Measurements from ENCODE around the gene PALLD.
"Not testable (repeated sequence)": the region's sequence is repeated elsewhere in the genome, so short reads cannot be mapped to it uniquely, and the experiment has no call there.

Gene PALLD

DNA sequence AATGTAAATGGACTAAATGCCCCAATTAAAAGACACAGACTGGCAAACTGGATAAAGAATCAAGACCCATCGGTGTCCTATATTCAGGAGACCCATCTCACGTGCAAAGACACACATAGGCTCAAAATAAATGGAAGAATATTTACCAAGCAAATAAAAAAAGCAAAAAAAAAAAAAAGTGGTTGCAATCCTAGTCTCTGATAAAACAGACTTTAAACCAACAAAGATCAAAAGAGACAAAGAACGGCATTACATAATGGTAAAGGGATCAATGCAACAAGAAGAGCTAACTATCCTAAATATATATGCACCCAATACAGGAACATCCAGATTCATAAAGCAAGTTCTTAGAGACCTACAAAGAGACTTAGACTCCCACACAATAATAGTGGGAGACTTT is 440.6 kb downstream of the PALLD start:
- DNase-seq; H3K4me1 Mint-ChIP-seq (ENCODE audit: low read depth); H3K27me3 Mint-ChIP-seq; H3K4me3 Mint-ChIP-seq; H3K27ac Mint-ChIP-seq: not testable (repeated sequence)
- H3K9me3 Mint-ChIP-seq = peaks cover 46% of the 10 kb centered on the region
- peaks cover 37% of the 10 kb centered on the region for H3K36me3 Mint-ChIP-seq (ENCODE audit: low read depth)

DNA sequence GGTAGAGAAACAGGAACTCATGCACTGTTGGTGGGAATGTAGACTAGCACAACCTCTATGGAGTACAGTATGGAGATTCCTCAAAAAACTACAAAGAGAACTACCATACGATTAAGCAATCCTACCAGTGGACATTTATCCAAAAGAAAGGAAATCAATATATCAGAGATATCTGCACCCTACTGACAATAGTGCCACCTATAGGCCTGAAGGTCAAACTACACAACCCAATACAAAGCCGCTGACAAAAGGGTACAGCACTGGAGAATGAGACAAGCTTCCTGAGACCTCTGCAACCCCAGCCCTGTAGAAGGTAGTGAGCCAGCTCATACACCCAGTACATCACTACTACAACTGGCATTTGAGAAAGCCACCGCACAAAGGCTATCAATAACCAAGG is 446.1 kb downstream of the PALLD start:
- peaks cover 20% of the 10 kb centered on the region for H3K36me3 Mint-ChIP-seq (ENCODE audit: low read depth)
- no peak for DNase-seq
- H3K27me3 Mint-ChIP-seq = no peaks in the 10 kb centered on the region
- peaks cover 16% of the 10 kb centered on the region for H3K9me3 Mint-ChIP-seq
- H3K4me1 Mint-ChIP-seq (ENCODE audit: low read depth) = no peaks in the 10 kb centered on the region
- H3K4me3 Mint-ChIP-seq = no peak overlapping the region
- no peak overlapping the region for H3K27ac Mint-ChIP-seq

DNA sequence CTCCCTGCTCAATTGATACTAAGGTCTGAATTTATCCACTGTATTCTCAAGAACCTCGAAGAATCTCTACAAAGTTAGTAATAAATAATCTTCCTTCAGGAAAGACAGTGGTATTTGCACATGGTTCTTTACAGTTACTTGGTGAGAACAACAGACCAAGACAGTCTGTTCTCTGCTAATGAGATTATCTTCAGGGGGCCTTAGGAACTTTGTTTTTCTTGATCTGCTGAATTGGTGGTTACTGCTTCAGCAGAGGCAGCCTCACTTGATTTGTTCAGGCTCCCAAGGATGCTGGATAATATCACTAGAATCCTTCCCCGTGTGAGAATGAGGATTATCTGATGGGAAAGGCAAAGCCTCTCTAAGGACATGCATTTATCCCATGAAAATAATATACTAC is 448.4 kb downstream of the PALLD start:
- no peak overlapping the region for H3K27ac Mint-ChIP-seq
- peaks cover 21% of the 10 kb centered on the region for H3K9me3 Mint-ChIP-seq
- DNase-seq = no peak

DNA sequence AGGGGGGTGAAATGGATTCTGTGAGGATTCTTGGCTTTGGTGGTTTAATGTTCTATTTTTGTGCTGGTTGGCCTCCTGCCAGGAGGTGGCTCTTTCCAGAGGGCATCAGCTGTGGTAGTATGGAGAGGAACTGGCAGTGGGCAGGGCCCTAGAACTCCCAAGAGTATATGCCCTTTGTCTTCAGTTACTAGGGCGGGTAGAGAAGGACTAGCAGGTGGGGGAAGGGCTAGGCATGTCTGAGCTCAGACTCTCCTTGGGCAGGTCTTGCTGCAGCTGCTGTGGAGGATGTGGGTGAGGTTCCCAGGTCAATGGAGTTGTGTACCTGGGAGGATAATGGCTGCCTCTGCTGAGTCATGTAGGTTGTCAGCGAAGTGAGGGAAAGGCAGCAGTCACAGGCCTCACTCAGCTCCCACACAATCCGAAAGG is 456.0 kb downstream of the PALLD start:
- H3K27ac Mint-ChIP-seq; H3K4me1 Mint-ChIP-seq (ENCODE audit: low read depth); H3K27me3 Mint-ChIP-seq; H3K4me3 Mint-ChIP-seq; DNase-seq; H3K36me3 Mint-ChIP-seq (ENCODE audit: low read depth): not testable (repeated sequence)
- H3K9me3 Mint-ChIP-seq = peaks cover 34% of the 10 kb centered on the region

More for the DNA sequence above, 448.4 kb downstream of the PALLD start:
- Mint-ChIP-seq H3K4me3 (no peak overlapping the region), H3K27me3 (no peaks in the 10 kb centered on the region), H3K4me1 (ENCODE audit: low read depth) (no peaks in the 10 kb centered on the region), H3K36me3 (ENCODE audit: low read depth) (peaks cover 9% of the 10 kb centered on the region)

DNA sequence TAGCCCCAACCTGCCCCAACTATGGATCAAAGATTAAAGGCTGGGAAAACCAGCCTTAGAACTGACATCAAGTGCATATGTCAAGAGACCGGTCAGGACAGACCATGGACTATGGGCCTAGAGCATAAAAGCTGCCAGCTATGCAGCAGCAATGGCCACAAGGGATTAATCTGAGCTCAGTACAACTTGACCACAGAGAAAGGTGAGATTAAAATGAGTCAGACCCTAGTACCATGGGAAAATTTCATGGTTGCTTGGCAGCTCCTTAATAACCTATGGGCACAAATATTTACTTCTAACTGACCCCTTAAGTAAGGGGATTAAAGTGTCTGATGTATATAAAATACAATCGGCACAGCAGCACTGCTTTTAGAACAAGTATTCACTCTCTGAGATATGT is 458.8 kb downstream of the PALLD start:
- H3K4me3 Mint-ChIP-seq = no peak overlapping the region
- peaks cover 5% of the 10 kb centered on the region for H3K36me3 Mint-ChIP-seq (ENCODE audit: low read depth)
- H3K27me3 Mint-ChIP-seq = no peaks in the 10 kb centered on the region

DNA sequence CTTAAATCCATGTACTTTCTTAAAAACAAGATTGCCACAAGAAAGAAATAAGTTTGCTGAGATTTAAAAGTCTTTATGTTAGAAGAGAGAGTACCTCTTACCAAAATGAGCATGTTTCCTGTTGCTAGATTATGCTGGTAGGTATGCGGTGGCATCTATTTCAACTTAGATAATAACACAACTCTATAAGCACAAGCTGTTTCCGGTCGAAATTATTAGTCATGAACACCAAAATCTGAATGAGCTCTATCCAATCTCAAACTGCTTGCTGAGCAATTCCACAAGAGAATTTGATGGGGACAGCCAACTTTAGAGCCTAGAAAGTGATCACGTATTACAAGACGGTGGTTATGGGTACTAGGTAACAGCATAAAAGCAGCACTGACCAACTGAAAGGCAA is 463.9 kb downstream of the PALLD start:
- DNase-seq = no peak
- Mint-ChIP-seq H3K4me3 (no peak overlapping the region), H3K36me3 (ENCODE audit: low read depth) (peaks cover 7% of the 10 kb centered on the region), H3K4me1 (ENCODE audit: low read depth) (no peaks in the 10 kb centered on the region), H3K27ac (no peak overlapping the region), H3K9me3 (peaks cover 4% of the 10 kb centered on the region), H3K27me3 (no peaks in the 10 kb centered on the region)

More for the DNA sequence above, 458.8 kb downstream of the PALLD start:
- Mint-ChIP-seq H3K9me3 (peaks cover 16% of the 10 kb centered on the region), H3K4me1 (ENCODE audit: low read depth) (no peaks in the 10 kb centered on the region), H3K27ac (no peak overlapping the region)
- no peak for DNase-seq

DNA sequence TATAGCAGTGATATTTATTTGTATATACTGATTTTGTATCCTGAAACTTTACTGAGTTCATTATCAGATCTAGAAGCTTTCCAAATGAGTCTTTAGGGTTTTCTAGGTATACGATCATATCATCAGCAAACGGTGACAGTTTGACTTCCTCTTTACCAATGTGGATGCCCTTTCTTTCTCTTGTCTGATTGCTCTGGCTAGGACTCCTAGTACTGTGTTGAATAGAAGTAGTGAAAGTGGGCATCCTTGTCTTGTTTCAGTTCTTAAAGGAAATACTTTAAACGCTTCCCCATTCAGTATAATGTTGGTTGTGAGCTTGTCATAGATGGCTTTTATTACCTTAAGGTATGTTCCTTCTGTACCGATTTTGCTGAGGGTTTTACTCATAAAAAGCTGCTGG is 475.7 kb downstream of the PALLD start:
- H3K36me3 Mint-ChIP-seq (ENCODE audit: low read depth) = peaks cover 3% of the 10 kb centered on the region
- no peak overlapping the region for H3K27ac Mint-ChIP-seq
- no peaks in the 10 kb centered on the region for H3K4me1 Mint-ChIP-seq (ENCODE audit: low read depth)
- no peak for DNase-seq
- H3K9me3 Mint-ChIP-seq = peaks cover 44% of the 10 kb centered on the region
- no peaks in the 10 kb centered on the region for H3K27me3 Mint-ChIP-seq
- no peak overlapping the region for H3K4me3 Mint-ChIP-seq
